Measurements from ENCODE around the gene AURKA. TPM values are rescaled to one million over a fixed set of nuclear protein-coding genes. Genes with fewer than 3 reads are reported as not detected.
A peak's percentile ranks its signal among the peaks of the same experiment; 100 is the strongest.

Gene AURKA
- total and polyA plus RNA-seq, 9 of the 15 experiments (the other 6 are each of a cell fraction or from before 2014, with no cell fraction given), result 72.7 to 162 (median 113) TPM

- TF ChIP-seq, protein P1, sequence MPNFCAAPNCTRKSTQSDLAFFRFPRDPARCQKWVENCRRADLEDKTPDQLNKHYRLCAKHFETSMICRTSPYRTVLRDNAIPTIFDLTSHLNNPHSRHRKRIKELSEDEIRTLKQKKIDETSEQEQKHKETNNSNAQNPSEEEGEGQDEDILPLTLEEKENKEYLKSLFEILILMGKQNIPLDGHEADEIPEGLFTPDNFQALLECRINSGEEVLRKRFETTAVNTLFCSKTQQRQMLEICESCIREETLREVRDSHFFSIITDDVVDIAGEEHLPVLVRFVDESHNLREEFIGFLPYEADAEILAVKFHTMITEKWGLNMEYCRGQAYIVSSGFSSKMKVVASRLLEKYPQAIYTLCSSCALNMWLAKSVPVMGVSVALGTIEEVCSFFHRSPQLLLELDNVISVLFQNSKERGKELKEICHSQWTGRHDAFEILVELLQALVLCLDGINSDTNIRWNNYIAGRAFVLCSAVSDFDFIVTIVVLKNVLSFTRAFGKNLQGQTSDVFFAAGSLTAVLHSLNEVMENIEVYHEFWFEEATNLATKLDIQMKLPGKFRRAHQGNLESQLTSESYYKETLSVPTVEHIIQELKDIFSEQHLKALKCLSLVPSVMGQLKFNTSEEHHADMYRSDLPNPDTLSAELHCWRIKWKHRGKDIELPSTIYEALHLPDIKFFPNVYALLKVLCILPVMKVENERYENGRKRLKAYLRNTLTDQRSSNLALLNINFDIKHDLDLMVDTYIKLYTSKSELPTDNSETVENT (CRISPR knock-in tag; IDR thresholded peaks at IDR 0.05), result 0 out of 2 replicates have a peak, but pooled peaks have one; percentile 22
- peak; percentile 87 for TF ChIP-seq SMC3 (conservative IDR thresholded peaks at IDR 0.05; ENCODE audit: insufficient read depth, low read depth, low read length)
- 0 out of 2 replicates have a peak, but pooled peaks have one; percentile 55 for TF ChIP-seq ZNF766 (CRISPR knock-in tag; conservative IDR thresholded peaks at IDR 0.05)
- TF ChIP-seq WHSC1 (IDR thresholded peaks at IDR 0.05; ENCODE audit: low read length), result no peak
- no peak for TF ChIP-seq NFYB (IDR thresholded peaks at IDR 0.05; ENCODE audit: extremely low read depth, insufficient read length)
- peak; percentile 41; the same call in 1 of the 2 replicates for TF ChIP-seq MTA3 (IDR thresholded peaks at IDR 0.05; ENCODE audit: borderline replicate concordance)
- TF ChIP-seq ZNF644 (tag; IDR thresholded peaks at IDR 0.05; ENCODE audit: low read depth), result no peak
- TF ChIP-seq ZNF75A (CRISPR knock-in tag; IDR thresholded peaks at IDR 0.05), result no peak
- TF ChIP-seq, protein P2, sequence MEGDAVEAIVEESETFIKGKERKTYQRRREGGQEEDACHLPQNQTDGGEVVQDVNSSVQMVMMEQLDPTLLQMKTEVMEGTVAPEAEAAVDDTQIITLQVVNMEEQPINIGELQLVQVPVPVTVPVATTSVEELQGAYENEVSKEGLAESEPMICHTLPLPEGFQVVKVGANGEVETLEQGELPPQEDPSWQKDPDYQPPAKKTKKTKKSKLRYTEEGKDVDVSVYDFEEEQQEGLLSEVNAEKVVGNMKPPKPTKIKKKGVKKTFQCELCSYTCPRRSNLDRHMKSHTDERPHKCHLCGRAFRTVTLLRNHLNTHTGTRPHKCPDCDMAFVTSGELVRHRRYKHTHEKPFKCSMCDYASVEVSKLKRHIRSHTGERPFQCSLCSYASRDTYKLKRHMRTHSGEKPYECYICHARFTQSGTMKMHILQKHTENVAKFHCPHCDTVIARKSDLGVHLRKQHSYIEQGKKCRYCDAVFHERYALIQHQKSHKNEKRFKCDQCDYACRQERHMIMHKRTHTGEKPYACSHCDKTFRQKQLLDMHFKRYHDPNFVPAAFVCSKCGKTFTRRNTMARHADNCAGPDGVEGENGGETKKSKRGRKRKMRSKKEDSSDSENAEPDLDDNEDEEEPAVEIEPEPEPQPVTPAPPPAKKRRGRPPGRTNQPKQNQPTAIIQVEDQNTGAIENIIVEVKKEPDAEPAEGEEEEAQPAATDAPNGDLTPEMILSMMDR (IDR thresholded peaks at IDR 0.05 in 2 of 3, conservative IDR thresholded peaks at IDR 0.05 in 1 of 3; ENCODE audit: insufficient read depth in 2 of 3, low read depth in 1 of 3, low read length in 3 of 3), result peak; percentile 84 to 88 (median 85)
- TF ChIP-seq HDAC6 (IDR thresholded peaks at IDR 0.05; ENCODE audit: low read depth, low read length), result no peak
- peak; percentile 16 to 43; a peak in 1 of 4 replicates for TF ChIP-seq NRF1 (conservative IDR thresholded peaks at IDR 0.05 in 1 of 2, IDR thresholded peaks at IDR 0.05 in 1 of 2)
- TF ChIP-seq STAG1 (CRISPR knock-in tag; IDR thresholded peaks at IDR 0.05; ENCODE audit: borderline replicate concordance), result peak; percentile 65; the same call in 1 of the 2 replicates
- TF ChIP-seq, protein P3, sequence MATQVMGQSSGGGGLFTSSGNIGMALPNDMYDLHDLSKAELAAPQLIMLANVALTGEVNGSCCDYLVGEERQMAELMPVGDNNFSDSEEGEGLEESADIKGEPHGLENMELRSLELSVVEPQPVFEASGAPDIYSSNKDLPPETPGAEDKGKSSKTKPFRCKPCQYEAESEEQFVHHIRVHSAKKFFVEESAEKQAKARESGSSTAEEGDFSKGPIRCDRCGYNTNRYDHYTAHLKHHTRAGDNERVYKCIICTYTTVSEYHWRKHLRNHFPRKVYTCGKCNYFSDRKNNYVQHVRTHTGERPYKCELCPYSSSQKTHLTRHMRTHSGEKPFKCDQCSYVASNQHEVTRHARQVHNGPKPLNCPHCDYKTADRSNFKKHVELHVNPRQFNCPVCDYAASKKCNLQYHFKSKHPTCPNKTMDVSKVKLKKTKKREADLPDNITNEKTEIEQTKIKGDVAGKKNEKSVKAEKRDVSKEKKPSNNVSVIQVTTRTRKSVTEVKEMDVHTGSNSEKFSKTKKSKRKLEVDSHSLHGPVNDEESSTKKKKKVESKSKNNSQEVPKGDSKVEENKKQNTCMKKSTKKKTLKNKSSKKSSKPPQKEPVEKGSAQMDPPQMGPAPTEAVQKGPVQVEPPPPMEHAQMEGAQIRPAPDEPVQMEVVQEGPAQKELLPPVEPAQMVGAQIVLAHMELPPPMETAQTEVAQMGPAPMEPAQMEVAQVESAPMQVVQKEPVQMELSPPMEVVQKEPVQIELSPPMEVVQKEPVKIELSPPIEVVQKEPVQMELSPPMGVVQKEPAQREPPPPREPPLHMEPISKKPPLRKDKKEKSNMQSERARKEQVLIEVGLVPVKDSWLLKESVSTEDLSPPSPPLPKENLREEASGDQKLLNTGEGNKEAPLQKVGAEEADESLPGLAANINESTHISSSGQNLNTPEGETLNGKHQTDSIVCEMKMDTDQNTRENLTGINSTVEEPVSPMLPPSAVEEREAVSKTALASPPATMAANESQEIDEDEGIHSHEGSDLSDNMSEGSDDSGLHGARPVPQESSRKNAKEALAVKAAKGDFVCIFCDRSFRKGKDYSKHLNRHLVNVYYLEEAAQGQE (IDR thresholded peaks at IDR 0.05; ENCODE audit: borderline replicate concordance), result peak; percentile 63
- TF ChIP-seq, protein P3 (CRISPR knock-in tag; IDR thresholded peaks at IDR 0.05; ENCODE audit: low read depth), result no peak
These were observed 48.1 kb downstream of the AURKA start (continued) for GRCh38 chr20:56343861-56344381.

Data from K562 (cell line).